Measurements from ENCODE around the gene INPP4B. TPM values are rescaled to one million over a fixed set of nuclear protein-coding genes. Genes with fewer than 3 reads are reported as not detected.
A peak's percentile ranks its signal among the peaks of the same experiment; 100 is the strongest.

Gene INPP4B
- total and polyA plus RNA-seq, 2 experiments from 2014 or later, result 20.3 to 27.5 TPM

DNA sequence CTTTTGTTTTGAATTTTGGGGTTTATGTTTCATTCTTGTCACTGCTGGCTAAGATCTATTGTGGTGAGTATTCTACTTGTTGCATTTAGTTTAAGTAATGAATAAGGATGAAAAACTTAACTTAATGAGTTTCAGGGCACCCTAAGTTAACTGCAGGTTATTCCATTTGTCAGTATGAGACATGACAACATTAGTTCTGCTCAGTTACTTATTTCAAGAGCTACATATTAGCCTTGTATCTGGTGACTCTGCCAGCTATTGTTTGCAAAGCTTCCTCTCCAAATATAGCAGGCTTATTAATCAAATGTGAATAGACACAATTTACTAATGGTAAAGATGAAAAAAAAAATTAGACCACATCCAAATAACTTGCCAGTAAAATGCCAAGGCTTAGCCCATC lies 642.6 kb downstream of the INPP4B start:
- TF ChIP-seq EZH2phosphoT487 (IDR thresholded peaks at IDR 0.05; ENCODE audit: insufficient read depth, low read depth) (no peak), EZH2 (IDR thresholded peaks at IDR 0.05; ENCODE audit: insufficient read depth, poor library complexity, severe bottlenecking) (no peak)
- H4K20me1 ChIP-seq (ENCODE audit: insufficient read depth), result no peaks in the 10 kb centered on the region
- no peaks in the 10 kb centered on the region for H3K9me2 ChIP-seq (ENCODE audit: insufficient read depth)
- H3K27me3 ChIP-seq (replicated peaks; ENCODE audit: insufficient read depth), result no peaks in the 10 kb centered on the region
- peaks cover 4% of the 10 kb centered on the region; the same call in 1 of the 2 replicates for H3K36me3 ChIP-seq (ENCODE audit: low read depth)
- no peaks in the 10 kb centered on the region for H3K79me2 ChIP-seq (ENCODE audit: insufficient read depth)
- no peak for DNase-seq
- H3K4me1 ChIP-seq (ENCODE audit: insufficient read depth), result no peaks in the 10 kb centered on the region
- H3F3A ChIP-seq (ENCODE audit: insufficient read depth), result no peaks in the 10 kb centered on the region
- no peak overlapping the region for H2AFZ ChIP-seq
- no peaks in the 10 kb centered on the region for H3K9me3 ChIP-seq (ENCODE audit: low read depth)
- no peak overlapping the region for H3K4me3 ChIP-seq
- in situ Hi-C loops (cut with MboI), result no loop called here
- no peak overlapping the region for H3K4me2 ChIP-seq (ENCODE audit: unreplicated experiment)
- H3K27ac ChIP-seq, result no peak overlapping the region
- no peak overlapping the region for H3K9ac ChIP-seq

DNA sequence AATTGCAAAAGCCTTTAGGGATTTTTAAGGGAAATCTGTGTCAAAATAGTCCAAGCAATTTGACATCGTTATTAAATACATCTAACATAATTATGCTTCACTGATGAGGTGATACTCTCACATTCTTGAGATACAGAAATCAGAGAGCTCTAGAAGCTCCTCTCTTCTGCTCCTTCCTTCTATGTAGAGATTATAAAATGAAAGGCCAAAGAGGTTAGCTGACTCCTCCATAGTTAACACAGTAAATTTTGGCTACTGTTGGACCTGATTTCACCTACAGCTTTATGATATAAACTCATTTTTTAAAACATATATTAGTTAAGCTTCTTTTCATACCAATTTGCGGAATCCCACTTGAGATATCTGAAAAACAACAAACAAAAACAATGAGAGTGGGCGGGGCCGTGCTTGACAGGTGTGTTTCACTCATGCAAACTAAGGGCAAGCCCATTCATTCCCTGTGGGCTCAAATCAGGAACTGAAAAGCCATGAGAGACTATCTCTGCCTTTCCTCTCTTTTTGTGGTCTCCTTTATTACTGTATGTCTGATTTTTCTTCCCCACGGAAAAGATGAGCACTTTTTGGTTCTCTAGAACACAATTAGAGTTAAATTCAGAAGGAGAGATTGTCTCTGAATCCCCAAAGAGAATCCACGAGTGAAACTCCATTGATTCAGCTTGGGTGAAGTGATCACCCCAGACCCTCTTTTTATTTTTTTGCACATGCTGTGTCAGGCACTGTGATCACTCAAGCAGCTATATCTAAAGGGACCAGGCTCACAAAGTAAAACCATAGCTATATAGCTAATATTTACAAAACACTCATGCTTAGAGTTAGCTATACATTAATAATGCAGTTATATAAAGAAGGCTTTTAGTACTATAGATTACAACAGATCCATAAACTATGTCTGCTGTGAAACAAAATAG lies 643.4 kb downstream of the INPP4B start:
- H3K36me3 ChIP-seq (ENCODE audit: low read depth), result peaks cover 4% of the 10 kb centered on the region; the same call in 1 of the 2 replicates
- TF ChIP-seq EZH2 (IDR thresholded peaks at IDR 0.05; ENCODE audit: insufficient read depth, poor library complexity, severe bottlenecking) (no peak), EZH2phosphoT487 (IDR thresholded peaks at IDR 0.05; ENCODE audit: insufficient read depth, low read depth) (no peak)
- DNase-seq, result no peak
- no peak overlapping the region for H3K4me2 ChIP-seq (ENCODE audit: unreplicated experiment)
- no peaks in the 10 kb centered on the region for H3K79me2 ChIP-seq (ENCODE audit: insufficient read depth)
- no peak overlapping the region for H2AFZ ChIP-seq
- no peaks in the 10 kb centered on the region for H4K20me1 ChIP-seq (ENCODE audit: insufficient read depth)
- H3F3A ChIP-seq (ENCODE audit: insufficient read depth), result no peaks in the 10 kb centered on the region
- no peaks in the 10 kb centered on the region for H3K9me2 ChIP-seq (ENCODE audit: insufficient read depth)
- H3K9me3 ChIP-seq (ENCODE audit: low read depth), result no peaks in the 10 kb centered on the region
- no peak overlapping the region for H3K4me3 ChIP-seq
- H3K27ac ChIP-seq, result no peak overlapping the region
- no peaks in the 10 kb centered on the region for H3K4me1 ChIP-seq (ENCODE audit: insufficient read depth)
- WGBS, 2 experiments (ENCODE audit: low coverage in 1 of 2, low lambda C conversion rate in 2 of 2, missing lambda C conversion rate in 2 of 2), result 88 to 92% methylated on average over 6 of the region's 6 CpGs
- no peak overlapping the region for H3K9ac ChIP-seq
- in situ Hi-C loops (cut with MboI), result no loop called here
- no peaks in the 10 kb centered on the region for H3K27me3 ChIP-seq (replicated peaks; ENCODE audit: insufficient read depth)

DNA sequence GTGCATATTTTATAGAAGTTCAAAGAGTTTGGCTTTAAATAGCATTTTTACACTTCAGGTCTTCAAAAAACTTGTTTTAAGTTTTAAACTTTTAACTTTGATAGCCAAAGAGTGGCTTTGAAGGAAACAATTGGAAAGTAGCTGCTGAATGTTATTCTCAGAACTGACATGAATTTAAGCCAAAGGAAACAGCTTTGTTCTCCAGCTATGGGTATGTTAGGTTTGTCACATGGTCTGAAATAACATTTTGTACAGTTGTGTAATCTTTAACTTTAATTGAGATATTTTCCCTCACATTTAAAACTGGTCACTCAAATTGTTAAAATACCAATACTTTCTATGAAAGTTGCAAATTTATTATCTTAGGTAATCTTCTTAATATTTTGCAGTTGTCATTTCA lies 645.1 kb downstream of the INPP4B start:
- in situ Hi-C loops (cut with MboI), result no loop called here
- TF ChIP-seq EZH2phosphoT487 (IDR thresholded peaks at IDR 0.05; ENCODE audit: insufficient read depth, low read depth) (no peak), EZH2 (IDR thresholded peaks at IDR 0.05; ENCODE audit: insufficient read depth, poor library complexity, severe bottlenecking) (no peak)

DNA sequence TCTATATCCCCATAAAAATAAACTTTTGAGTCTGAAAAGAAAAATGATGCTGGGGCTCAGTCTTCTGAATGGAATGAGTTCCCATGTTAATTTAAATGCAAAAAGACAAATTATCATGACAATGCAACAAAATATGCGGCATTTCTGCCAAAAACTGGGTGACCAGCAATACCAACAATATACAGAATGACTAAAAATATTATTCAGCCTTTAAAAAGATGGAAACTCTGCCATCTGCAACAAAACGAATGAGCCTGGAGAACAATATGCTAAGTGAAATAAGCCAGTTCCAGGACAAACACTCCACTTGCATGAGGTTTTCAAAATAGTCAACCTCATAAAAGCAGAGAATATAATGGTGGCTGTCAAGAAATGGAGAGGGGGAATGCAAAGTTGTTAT lies 651.2 kb downstream of the INPP4B start:
- H3K9me3 ChIP-seq (ENCODE audit: low read depth), result no peaks in the 10 kb centered on the region
- no peaks in the 10 kb centered on the region for H3K79me2 ChIP-seq (ENCODE audit: insufficient read depth)
- peaks cover 38% of the 10 kb centered on the region for H3K4me1 ChIP-seq (ENCODE audit: insufficient read depth)
- peak overlapping the region; percentile 11 for H3K4me2 ChIP-seq (ENCODE audit: unreplicated experiment)
- peaks cover 26% of the 10 kb centered on the region for H3F3A ChIP-seq (ENCODE audit: insufficient read depth)
- peak overlapping the region; percentile 15; the same call in 1 of the 2 replicates for H3K27ac ChIP-seq
- H4K20me1 ChIP-seq (ENCODE audit: insufficient read depth), result no peaks in the 10 kb centered on the region
- no peak overlapping the region for H3K4me3 ChIP-seq
- in situ Hi-C loops (cut with MboI), result no loop called here
- DNase-seq, result peak; percentile 59
- H3K9me2 ChIP-seq (ENCODE audit: insufficient read depth), result no peaks in the 10 kb centered on the region
- 52 to 53% methylated on average over 2 of the region's 2 CpGs for WGBS, 2 experiments (ENCODE audit: low coverage in 1 of 2, low lambda C conversion rate in 2 of 2, missing lambda C conversion rate in 2 of 2)
- H2AFZ ChIP-seq, result no peak overlapping the region
- no peaks in the 10 kb centered on the region for H3K36me3 ChIP-seq (ENCODE audit: low read depth)
- H3K9ac ChIP-seq, result no peak overlapping the region
- no peaks in the 10 kb centered on the region for H3K27me3 ChIP-seq (replicated peaks; ENCODE audit: insufficient read depth)
- TF ChIP-seq EZH2phosphoT487 (IDR thresholded peaks at IDR 0.05; ENCODE audit: insufficient read depth, low read depth) (no peak), EZH2 (IDR thresholded peaks at IDR 0.05; ENCODE audit: insufficient read depth, poor library complexity, severe bottlenecking) (no peak)

More for the DNA sequence above, 645.1 kb downstream of the INPP4B start:
- no peaks in the 10 kb centered on the region for H3K9me3 ChIP-seq (ENCODE audit: low read depth)
- no peaks in the 10 kb centered on the region for H3K27me3 ChIP-seq (replicated peaks; ENCODE audit: insufficient read depth)
- H3K4me3 ChIP-seq, result no peak overlapping the region
- no peak overlapping the region for H3K4me2 ChIP-seq (ENCODE audit: unreplicated experiment)
- H3K36me3 ChIP-seq (ENCODE audit: low read depth), result peaks cover 4% of the 10 kb centered on the region; the same call in 1 of the 2 replicates
- no peaks in the 10 kb centered on the region for H4K20me1 ChIP-seq (ENCODE audit: insufficient read depth)
- no peaks in the 10 kb centered on the region for H3K79me2 ChIP-seq (ENCODE audit: insufficient read depth)
- no peak overlapping the region for H3K9ac ChIP-seq
- no peaks in the 10 kb centered on the region for H3K4me1 ChIP-seq (ENCODE audit: insufficient read depth)
- DNase-seq, result no peak
- no peaks in the 10 kb centered on the region for H3F3A ChIP-seq (ENCODE audit: insufficient read depth)
- no peaks in the 10 kb centered on the region for H3K9me2 ChIP-seq (ENCODE audit: insufficient read depth)
- no peak overlapping the region for H2AFZ ChIP-seq
- no peak overlapping the region for H3K27ac ChIP-seq

Measured in GM23248 (cell line).